T-helper 22 cell (primary cell): ENCODE data around the gene FLT4.

Source experiments
- DNase-seq: peaks from one replicate; pipeline ENCODE4 v3.0.0-alpha.2; 2020; ENCODE audit warnings: low read depth

Gene FLT4

DNA sequence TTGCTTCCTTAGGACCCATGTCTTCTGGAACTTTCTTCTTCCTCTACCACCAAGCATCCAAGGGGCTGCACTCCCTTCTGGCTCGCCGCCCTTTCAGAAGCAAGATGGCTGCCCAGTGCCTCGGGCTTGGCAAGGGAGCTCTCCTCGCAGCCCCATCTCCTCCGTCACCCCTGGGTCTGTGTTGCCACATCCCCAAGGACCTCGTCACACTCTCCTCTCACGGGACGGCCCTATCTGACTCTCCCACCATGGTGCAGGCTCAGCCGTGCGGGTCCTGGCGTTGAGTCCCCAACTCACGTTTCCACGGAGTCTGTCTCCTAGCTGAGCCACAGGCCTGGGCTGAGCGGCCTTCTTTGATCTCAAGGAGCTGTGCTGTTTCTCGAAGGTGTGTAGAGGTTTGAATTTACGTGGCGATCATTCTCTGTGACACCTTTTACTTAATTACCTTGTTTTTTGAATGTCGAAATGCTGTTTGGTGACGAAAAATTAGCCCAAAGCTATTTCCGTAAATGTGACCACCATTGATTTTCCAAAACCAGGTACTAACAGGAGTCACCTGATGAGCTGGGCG is 43.1 kb downstream of the FLT4 start:
- no peak for DNase-seq

DNA sequence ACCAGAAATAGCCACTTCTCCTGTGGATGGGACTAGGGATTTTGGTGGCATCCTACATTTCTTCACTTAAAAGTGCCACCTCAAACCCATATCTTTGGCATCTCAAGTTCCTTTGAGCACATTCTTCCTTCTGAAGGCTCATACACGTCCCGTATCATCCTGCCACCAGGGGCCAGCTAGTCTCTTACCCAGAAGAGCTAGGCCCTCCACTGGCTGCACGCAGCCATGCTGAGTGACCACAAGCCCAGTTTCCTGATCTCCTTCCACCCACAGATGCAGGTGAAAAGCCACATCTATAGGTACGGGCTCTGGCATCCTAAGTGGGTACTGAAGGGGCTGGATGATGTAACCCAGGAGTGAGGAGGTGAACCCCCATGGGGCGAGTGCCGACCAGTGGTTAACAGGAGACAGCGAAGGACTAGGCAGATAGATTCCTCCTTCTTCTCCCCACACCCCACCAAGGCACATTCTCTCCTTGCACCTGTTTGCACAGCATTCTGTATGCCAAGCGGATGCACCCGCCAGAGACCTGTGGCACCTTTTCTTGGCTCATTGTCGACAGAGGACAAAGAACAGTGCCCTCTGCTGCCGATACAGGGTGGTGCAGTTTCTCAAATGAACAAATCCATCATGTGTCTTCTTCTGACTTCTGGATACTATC is 43.7 kb downstream of the FLT4 start:
- DNase-seq = peak; percentile 11

DNA sequence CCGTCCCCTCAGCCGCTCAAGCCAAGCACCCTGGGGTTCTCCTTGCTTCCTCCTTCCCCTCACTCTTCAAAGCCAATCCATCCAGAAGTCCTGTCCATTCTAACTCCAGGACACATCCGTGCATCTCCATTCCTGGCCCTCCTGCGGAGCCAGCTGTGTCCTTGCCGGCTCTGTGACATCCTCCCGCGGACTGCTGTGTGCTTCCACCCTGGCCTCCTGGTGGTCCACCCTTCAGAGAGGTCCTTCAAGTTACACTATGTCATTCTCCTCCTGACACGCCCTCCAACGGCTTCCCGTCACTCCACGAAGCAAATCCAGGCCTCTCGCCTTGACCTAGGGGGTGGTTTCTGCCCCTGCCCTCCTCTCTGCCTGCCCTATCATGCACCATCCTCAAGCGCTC is 45.1 kb downstream of the FLT4 start:
- no peak for DNase-seq

DNA sequence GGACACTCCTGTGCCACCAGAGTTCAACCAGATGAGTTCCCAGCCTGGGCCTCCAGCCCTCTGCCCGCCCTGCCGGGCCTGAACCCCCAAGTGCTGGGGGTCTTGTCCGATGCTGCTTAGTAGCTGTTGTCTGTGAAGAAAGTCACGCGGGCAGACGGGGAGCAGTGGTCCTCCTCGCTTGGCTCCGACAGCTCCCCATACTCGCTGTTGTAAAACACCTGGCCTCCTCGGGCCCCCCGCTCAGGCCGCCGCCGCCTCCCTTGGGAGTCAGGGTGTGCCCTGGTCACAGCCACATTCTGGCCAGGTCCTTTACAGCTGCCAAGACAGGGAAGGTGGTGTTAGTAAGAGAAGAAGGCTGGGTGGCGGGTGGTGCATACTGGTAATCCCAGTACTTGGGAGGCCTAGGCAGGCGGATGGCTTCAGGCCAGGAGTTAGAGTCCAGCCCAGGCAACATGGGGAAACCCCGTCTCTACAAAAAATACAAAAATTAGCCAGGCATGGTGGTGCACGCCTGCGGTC is 46.3 kb downstream of the FLT4 start:
- no peak for DNase-seq

DNA sequence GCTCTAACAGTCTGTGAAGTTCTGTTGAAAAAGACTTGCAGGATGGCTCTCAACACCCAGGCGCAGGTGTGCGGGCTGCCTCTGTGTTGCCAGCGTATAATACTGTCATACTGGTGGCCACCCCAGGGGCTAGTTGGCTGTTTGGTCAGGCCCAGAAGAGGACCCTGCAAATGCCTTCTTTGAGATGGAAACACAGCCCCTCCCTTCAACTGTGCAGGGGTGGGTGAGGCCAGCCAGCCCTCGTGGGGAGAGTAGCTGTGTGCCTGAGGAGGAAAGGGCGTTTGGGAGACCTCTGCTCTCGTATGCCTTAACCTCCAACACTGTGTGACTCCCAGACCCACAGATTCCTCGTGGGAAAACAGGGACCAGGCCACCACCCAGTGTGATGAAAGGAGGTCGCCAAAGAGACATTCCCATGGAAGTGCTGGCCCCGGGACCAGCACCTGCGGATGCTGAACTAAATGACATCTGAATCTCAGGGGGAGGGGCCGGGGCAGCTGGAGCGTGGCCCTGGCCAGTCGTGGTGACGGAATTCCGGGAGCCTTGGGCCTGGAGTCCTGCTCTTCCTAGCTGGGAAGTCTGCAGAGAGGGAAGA is 46.8 kb downstream of the FLT4 start:
- DNase-seq = no peak

DNA sequence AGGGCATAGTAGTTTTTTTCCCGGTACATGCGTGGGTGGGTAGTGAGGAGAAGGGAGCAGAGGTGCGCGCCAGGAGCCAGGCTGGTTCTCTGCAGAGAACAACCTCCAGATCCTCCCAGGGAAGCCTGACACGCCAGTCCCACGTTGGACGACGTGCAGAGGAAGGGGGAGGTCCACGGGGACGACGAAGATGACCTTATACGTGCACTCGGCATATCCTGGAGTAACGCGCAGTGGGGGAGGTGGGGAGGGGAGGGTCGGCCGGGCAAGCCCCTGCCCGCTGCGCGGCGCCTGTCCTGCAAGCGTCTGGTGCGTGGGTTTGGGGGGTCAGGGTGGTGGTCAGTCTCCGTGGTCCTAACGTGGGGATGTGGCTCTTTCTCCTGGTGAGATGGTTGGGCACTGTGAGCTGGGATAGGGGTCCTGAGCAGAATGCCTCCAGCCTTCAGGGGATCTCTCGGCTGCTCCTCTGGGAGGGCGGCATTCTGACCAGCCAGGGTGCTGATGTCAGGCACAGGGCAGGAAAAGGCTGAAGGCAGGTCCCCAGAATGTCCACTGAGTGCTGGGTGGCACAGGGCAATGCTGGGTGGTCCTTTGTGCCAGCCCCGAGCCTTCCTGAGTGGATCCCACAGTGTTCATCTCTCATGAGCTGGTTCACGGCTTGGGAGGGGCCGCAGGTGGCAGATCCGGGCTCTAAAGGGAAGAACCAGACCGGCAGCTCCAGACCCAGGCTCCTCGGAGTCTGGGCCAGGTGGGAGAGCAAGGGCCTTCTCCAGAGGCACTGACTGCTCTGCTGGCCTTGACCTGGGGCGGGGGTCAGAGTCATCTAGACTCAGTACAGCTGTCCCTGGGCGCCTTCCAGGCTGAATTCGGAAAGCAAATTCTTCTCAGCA is 47.6 kb downstream of the FLT4 start:
- no peak for DNase-seq

DNA sequence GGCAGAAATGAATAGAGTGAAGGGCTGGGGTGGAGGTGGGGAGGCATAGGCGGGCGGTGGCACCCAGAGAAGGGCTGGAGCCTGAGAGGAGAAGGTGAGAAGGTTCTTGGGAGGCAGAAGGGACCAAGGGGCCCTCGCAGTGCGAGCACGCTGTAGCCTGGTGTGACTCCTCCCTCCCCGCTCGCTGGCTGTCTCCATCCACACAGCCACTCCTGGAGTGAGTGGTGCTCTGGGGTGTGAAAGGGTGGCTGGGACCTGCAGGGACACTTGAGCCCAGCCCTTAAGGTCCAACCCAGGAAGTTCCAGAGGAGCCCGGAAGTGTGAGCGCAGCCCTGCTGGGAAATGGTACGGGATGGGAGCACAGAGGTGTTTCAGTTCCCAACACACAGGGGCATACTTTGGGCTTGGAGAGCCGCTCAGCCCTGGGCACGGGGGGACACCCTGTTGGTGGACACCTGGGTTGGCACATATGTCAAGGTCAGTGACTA is 48.8 kb downstream of the FLT4 start:
- DNase-seq = no peak

DNA sequence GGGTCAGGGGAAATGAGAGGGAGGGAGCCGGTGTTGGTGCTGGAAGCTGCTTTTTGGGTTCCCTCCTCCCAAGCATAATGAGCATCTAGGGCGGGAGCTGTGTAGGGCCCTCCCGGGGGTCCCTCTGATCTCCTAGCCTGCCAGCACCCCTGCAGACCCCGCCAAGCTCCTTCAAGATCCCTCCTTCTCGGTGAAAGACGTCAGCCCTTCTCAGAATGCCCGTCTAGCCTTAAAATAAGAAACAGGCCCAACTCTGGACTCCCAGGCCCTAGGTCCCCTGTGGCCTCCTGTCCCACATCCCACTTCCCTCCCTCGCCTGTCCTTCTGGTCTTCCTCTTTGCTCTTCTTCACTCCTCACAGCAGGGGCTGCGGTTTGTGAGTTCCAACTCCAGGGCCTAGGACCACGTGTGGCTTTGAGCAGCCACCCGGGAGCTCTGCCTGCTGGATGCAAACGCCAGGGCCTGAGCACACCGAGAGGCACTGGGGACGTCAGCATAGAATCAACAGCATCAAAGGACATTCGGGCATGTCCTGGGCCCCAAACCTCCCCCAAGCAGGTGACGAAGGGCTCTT is 49.3 kb downstream of the FLT4 start:
- DNase-seq = no peak

DNA sequence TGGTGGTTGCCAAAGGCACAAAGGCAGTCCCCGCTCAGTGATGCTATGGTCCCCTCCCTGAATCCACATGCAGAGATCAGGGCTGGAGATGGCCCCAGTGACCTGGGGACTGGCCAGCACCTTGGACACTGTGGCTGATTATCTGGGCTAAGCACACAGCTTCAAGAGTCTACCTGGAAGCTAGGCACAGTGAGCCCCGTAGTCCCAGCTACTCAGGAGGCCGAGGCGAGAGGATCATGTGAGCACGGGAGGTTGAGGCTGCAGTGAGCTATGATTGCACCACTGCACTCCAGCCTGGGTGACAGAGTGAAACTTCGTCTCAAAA is 49.8 kb downstream of the FLT4 start:
- DNase-seq = no peak

DNA sequence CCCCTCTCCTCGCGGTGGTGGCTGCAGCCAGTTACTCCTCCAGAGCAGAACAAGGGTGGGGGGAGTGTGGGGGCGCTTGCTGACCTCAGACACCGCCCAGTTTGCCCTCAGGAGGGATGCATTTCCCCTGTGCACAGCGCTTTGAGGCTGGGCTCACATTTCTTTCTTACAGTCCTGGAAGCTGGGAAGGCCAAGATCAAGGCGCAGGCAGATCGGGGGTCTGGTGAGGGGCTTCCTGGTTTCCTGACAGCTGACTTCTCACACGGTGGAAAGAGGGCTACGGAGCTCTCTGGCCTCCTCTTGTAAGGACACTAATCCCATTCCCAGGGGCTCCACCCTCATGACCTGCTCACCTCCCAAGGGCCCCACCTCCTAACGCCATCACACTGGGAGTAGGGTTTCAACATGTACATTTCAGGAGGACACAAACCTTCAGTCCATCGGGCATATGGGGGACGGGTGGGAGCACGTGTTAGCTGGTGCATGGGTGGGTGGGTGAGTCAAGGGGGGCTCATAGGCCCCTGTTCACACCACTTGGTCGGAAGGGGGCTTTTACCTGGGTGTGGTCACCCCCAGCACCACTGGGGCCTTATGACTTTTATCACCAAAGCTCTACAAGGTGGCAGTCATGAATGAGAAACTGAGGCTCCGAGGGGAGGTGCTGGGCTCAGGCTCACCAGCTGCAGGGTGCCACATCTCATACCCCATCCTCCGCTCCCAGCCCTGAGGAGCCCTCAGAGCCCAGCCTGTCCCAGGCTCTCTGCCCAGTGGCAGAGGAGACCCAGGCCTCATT is 50.4 kb downstream of the FLT4 start:
- no peak for DNase-seq

DNA sequence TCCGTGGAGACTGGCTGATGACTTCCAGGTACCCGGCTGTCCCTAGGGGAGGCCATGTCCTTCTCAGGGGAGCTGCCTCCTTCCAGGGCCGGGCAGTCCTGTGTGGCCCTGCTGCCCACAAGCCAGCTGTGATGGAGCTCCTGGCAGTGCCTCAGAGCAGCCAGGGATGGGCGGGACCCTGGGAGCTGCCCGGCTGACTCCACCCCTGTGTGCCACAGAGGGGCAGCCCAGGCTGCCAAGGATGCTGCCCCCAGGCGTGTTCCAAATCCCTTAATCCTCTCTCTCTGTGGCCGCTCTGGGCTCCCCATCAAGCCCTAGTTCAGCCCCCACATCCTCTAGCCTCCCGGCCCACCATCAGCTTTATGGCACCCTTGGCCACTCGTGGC is 51.1 kb downstream of the FLT4 start:
- no peak for DNase-seq

DNA sequence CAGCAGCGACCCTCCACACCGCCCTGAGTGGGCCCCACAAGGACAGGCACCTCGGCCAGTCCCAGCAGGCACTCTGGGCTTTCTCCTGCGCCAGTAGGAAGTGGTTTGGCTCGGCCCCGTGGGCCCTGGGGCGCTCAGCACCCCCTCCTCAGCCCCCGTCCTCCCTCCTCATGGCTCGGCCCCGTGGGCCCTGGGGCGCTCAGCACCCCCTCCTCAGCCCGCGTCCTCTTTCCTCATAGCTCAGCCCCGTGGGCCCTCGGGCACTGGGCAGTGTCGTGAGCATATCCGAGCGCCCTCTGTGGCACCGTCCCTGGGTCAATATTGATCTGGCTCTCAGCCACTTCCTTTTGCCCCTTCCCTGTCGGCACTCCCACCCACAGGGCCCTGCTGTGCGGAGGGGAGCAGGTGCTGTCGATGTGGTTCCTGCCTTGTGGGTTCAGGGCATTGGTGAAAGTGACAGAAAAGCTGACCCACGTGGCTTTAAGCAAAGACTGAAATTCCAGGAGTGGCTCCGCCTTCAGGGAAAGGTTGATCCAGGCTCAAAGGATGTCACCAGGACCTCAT is 52.6 kb downstream of the FLT4 start:
- no peak for DNase-seq

DNA sequence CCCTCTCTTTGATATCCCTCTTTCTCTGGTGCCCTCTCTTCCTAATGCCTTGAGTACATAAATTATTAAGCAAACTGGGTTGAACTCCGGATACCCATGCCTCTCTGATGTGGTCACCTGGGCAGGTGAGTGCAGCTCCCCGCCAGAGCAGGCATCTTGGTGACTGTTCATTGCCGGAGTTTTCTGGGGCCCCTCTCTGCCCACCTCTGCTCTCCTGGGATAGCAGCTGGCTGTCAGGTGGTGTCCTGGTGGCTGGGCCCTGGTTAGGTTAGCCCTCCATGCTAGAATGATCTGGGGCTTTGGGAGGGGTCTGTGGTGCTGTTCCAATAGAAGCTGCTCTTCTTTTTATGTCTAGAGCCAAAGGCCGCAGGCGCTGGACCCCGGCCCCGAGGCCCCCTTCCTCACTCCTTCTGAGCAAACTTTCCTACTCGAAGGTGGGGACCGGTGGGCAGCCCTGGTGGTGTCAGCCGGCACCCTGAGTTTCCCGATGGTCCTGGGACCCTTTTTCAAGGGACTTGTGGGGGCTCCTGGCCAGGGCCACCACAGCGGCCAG is 53.2 kb downstream of the FLT4 start:
- DNase-seq = no peak

DNA sequence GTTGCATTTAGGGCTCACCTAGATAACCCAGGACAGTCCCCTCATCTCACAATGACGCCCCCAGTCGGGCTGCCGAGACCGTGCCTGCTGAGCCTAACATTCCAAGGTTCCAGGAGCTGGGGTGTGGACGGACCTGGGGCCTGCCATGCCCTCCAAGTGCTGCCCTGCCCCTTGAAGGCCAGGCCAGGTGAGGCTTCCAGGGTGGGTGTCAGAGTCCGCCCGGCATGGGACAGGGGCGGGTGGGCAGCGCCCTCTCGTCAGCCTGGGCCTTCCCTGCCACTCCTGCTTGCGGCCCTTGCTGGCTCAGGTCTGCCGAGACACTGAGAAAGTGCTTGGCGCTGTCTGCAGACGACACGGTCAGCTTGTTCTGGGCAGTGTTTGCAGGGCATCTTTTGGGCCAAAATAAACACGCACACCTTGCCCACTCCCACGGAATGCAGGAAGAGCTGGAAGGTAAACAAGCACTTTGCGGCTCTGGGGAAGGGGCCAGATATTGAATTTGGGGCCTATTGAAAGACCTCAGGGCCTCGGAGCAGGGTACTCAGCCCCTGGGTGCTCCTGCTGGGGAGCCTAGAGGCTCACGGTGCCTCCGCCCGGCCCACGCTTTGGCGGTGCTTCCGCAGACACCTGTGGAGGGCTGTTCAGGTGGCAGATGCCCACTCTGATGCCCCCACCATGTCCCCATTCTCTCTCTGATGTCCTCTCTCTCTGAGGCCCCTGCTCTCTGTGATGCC is 53.9 kb downstream of the FLT4 start:
- no peak for DNase-seq

DNA sequence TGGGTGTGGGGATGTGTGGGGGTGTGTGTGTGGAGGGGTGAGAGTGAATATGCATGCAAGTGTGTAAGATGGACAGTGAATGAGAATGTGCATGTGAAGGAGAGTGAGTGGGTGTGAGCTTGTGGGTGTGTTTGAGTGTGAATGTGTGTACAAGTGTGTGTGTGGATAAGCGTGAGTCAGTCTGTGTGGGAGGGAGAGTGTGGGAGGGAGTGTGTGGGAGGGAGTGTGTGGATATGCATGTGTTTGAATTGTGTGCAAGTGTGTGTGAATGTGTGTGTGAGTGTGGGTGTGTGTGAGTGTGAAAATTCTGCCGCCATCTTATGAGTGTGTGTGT is 54.4 kb downstream of the FLT4 start:
- DNase-seq = no peak

DNA sequence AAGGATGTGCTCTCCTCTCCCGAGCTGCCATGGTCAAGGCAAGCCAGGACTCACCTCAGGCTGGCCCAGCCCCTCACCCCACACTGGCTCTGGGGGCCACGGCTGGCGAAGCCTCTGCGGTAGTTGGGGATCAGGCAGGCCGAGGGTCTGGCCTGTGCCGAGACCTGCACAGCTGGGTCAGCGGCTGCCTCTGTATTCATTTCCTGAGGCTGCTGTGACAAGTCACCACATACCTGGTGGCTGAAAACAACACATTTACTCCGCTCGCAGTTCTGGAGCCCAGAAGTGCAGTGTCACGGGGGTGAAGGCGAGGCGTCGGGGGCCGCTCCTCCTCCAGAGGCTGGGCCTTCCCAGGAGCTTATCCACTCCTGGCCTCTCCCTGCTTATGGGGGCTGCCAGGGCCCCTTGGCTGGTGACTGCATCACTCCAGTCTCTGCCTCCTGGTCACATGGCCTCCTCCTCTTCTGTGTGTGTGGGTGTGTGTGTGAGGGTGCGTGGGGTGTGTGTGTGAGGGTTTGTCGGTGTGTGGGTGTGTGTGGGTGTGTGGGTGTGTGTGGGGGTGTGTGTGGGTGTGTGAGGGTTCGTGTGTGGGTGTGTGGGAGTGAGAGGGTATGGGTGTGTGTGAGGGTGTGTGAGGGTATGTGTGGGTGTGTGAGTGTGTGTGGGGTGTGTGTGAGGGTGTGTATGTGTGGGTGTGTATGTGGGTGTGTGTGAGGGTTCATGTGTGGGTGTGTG is 54.9 kb downstream of the FLT4 start:
- DNase-seq = no peak

DNA sequence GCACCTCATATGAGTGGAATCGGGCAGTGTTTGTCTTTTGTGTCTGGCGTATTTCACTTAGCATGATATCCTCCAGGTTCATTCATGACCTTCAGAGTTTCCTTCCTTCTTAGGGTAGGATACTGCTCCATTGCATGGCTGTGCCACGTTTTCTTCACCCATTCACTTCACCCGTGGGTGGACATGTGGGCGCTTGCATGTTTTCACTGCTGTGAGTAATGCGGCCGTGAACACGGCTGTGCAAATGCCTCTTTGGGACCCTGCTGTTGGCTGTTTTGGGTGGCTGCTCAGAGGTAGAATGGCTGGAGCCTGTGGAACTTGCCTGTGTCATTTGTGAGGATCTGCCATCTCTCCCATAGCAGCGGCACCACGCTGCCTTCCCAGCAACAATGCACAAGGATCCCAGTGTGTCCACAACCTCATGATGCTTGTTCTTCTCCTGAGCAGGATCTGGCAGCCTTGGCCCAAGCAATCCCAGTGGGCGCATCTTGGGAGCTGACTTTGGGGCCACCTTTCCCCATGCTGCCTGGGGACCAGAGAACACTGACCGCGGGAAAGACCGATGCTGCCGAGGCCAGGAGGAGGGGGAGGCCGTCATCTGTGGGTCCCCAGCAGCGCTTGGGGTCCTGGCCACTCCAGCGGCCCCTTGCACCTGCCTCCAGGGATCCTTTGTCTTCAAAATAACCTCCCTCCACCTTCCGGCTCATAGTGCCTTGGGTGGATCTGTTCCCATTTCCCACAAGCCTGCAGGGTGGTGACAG is 55.8 kb downstream of the FLT4 start:
- DNase-seq = no peak

DNA sequence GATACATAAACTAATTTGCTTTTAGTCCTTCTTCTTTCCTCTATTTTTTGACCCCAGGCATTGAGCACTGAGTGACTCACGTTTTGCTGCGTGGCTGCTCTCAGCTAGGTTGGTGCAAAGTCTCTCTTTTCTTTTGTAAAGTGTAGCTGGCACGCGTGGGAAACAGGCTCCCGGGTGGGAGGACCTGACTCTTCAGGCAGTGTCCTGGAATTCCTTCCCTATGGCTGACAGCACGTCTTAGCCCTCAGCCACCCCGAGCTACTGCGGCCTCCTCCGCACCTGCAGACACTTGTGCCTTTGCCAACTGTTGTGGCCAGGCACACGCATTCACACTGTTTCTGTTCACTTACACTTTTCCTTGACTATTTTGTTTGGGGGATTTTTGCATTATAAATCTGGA is 57.2 kb downstream of the FLT4 start:
- DNase-seq = no peak
